HepG2 (cell line): ENCODE measurements around the gene ARHGEF40. TPM values are rescaled to one million over a fixed set of nuclear protein-coding genes. Genes with fewer than 3 reads are reported as not detected.

Experiments
- E2F2 ChIP-seq: sonication (generic); formaldehyde crosslinking; IDR thresholded peaks from 2 replicates; pipeline ENCODE4 v1.4.0; 2020; ENCODE audit warnings: missing genetic modification reagents, borderline replicate concordance
- HBP1 ChIP-seq: IDR thresholded peaks from 2 replicates; pipeline ENCODE4 v1.6.1; 2016; ENCODE audit warnings: low read depth, control low read depth
- HDAC1 ChIP-seq: sonication (generic); formaldehyde crosslinking; IDR thresholded peaks from 2 replicates; pipeline ENCODE4 v1.5.1; 2020; ENCODE audit warnings: mild to moderate bottlenecking, missing genetic modification reagents
- HINFP ChIP-seq: sonication (generic); formaldehyde crosslinking; IDR thresholded peaks from 2 replicates; pipeline ENCODE4 v1.4.0; 2020; ENCODE audit warnings: low read depth, mild to moderate bottlenecking, missing genetic modification reagents
- HNRNPH1 ChIP-seq: fragments of 200-400 bp; formaldehyde crosslinking; optimal IDR thresholded peaks from 2 replicates; pipeline ENCODE3; 2017; ENCODE audit warnings: mild to moderate bottlenecking, low read depth, low read length
- MIXL1 ChIP-seq: IDR thresholded peaks from 2 replicates; pipeline ENCODE4 v1.6.1; 2016
- MTA3 ChIP-seq: sonication (generic); formaldehyde crosslinking; IDR thresholded peaks from 2 replicates; pipeline ENCODE4 v1.4.0; 2020; ENCODE audit warnings: missing genetic modification reagents
- MTF1 ChIP-seq: sonication (generic); formaldehyde crosslinking; IDR thresholded peaks from 2 replicates; pipeline ENCODE4 v1.5.0; 2020; ENCODE audit warnings: missing genetic modification reagents
- NR2F6 ChIP-seq, 2 experiments: IDR thresholded peaks; 2 replicates each; pipeline ENCODE4 v1.6.1; 2016; ENCODE audit warnings: antibody characterized with exemption in 1 of 2, mild to moderate bottlenecking in 1 of 2
- POLR2G ChIP-seq: fragments of 200-400 bp; formaldehyde crosslinking; IDR thresholded peaks from 2 replicates; pipeline ENCODE4 v1.6.1; 2018; ENCODE audit warnings: mild to moderate bottlenecking, low read depth, low read length, moderate library complexity
- RAD51 ChIP-seq: fragments of 450-650 bp; IDR thresholded peaks from 2 replicates; pipeline ENCODE4 v1.6.1; 2016; ENCODE audit warnings: borderline replicate concordance
- SRSF9 ChIP-seq: fragments of 200-400 bp; formaldehyde crosslinking; IDR thresholded peaks from 2 replicates; pipeline ENCODE4 v1.6.1; 2018; ENCODE audit warnings: borderline replicate concordance, mild to moderate bottlenecking, low read depth, low read length; ENCODE audit not compliant: insufficient read depth, poor library complexity, severe bottlenecking
- THRA ChIP-seq: sonication (generic); formaldehyde crosslinking; IDR thresholded peaks from 2 replicates; pipeline ENCODE4 v1.4.0; 2020; ENCODE audit warnings: missing genetic modification reagents, borderline replicate concordance
- ZNF362 ChIP-seq: sonication (generic); formaldehyde crosslinking; IDR thresholded peaks from 2 replicates; pipeline ENCODE4 v1.4.0; 2020; ENCODE audit warnings: missing genetic modification reagents, mild to moderate bottlenecking, borderline replicate concordance
- ZNF547 ChIP-seq: sonication (generic); formaldehyde crosslinking; IDR thresholded peaks from 2 replicates; pipeline ENCODE4 v1.5.1; 2020; ENCODE audit warnings: mild to moderate bottlenecking, missing genetic modification reagents
- ZNF597 ChIP-seq: sonication (generic); formaldehyde crosslinking; IDR thresholded peaks from 2 replicates; pipeline ENCODE4 v1.5.0; 2020; ENCODE audit warnings: missing genetic modification reagents
- ZNF672 ChIP-seq: sonication (generic); formaldehyde crosslinking; IDR thresholded peaks from 2 replicates; pipeline ENCODE4 v1.8.1; 2022; ENCODE audit warnings: missing genetic modification reagents
- ZNF720 ChIP-seq: sonication (generic); formaldehyde crosslinking; IDR thresholded peaks from 2 replicates; pipeline ENCODE4 v1.4.0; 2020; ENCODE audit warnings: missing genetic modification reagents
- ZNF777 ChIP-seq: sonication (generic); formaldehyde crosslinking; IDR thresholded peaks from 2 replicates; pipeline ENCODE4 v1.4.0; 2020; ENCODE audit warnings: missing genetic modification reagents
- polyA plus RNA-seq, 8 experiments: library from polyadenylated mRNA; depleted of rRNA in 3 of 8; stranded (reverse) in 7 of 8; unstranded in 1 of 8; fragments of >200 nt; fragmentation: Illumina TruSeq in 4 of 8; extraction: Trizol in 4 of 8; gene quantifications; 2 replicates each; pipeline versions ENCODE4 v1.2.1 to v1.2.3, GENCODE V29; 2011 to 2016; ENCODE audit warnings: low read depth in 4 of 8, missing spikeins in 1 of 8, mixed read lengths in 1 of 8; ENCODE audit not compliant: insufficient read depth in 1 of 8
- total RNA-seq, 5 experiments: library from RNA; depleted of rRNA; stranded (reverse); fragments of >200 nt; fragmentation: Illumina TruSeq; extraction: Trizol; gene quantifications; 2 replicates each; pipeline ENCODE4 v1.2.3, GENCODE V29; 2016; ENCODE audit warnings: low read depth in 1 of 5

The ARHGEF40 gene
- total and polyA plus RNA-seq, 2 of the 13 experiments (the other 11 are each of a cell fraction or from before 2014, with no cell fraction given) = 28.1 to 78.1 TPM

GRCh38 chr14:21038441-21039422, 31.4 kb upstream of the ARHGEF40 start (continued):
- TF ChIP-seq ZNF597 (CRISPR knock-in tag) (no peak), HBP1 (CRISPR knock-in tag) (0 out of 2 replicates have a peak, but pooled peaks have one; percentile 49), HNRNPH1 (no peak), ZNF547 (CRISPR knock-in tag) (no peak), THRA (CRISPR knock-in tag) (peak; percentile 30; the same call in 1 of the 2 replicates), SRSF9 (no peak), MTF1 (CRISPR knock-in tag) (no peak), NR2F6 (IDR thresholded peaks at IDR 0.05) (peak; percentile 23; the same call in 1 of the 2 replicates), NR2F6 (CRISPR knock-in tag; IDR thresholded peaks at IDR 0.05) (peak; percentile 16; the same call in 1 of the 2 replicates), ZNF362 (CRISPR knock-in tag) (no peak), HINFP (CRISPR knock-in tag) (no peak), ZNF777 (CRISPR knock-in tag) (no peak), POLR2G (peak; percentile 63; the same call in 1 of the 2 replicates), MIXL1 (0 out of 2 replicates have a peak, but pooled peaks have one; percentile 45), E2F2 (CRISPR knock-in tag) (no peak), RAD51 (no peak), ZNF720 (no peak), ZNF672 (CRISPR knock-in tag) (no peak), HDAC1 (CRISPR knock-in tag) (0 out of 2 replicates have a peak, but pooled peaks have one; percentile 17), MTA3 (no peak)
